Natural killer cell treated with Interleukin-12 subunit alpha and Interleukin-12 subunit beta and Interleukin-15 and Interleukin-18, amount 100 ng/mL, for 72 hours (primary cell): ENCODE data around the gene MBD3L4. TPM values are rescaled to one million over a fixed set of nuclear protein-coding genes. Genes with fewer than 3 reads are reported as not detected.
"Not testable (repeated sequence)": the region's sequence is repeated elsewhere in the genome, so short reads cannot be mapped to it uniquely, and the experiment has no call there.

ENCODE experiments used
- ATAC-seq, 2 donors: fragments of 150-1000 bp; cut with Tn5 transposase in 1 of 2; sonication (Bioruptor Pico), chemical (Tn5 transposase) in 1 of 2; 2 replicates each; pipeline ENCODE4 v1.10.0; 2021
- DNase-seq: peaks from one replicate; pipeline ENCODE4 v3.0.0; 2022; ENCODE audit warnings: low spot score
- H3K27ac Mint-ChIP-seq, 2 donors: 1 replicate in 1 of 2; 2 replicates in 1 of 2; pipeline ENCODE4 v1.8.0; 2022; ENCODE audit warnings: mixed read lengths in 2 of 2, mild to moderate bottlenecking in 1 of 2, moderate library complexity in 1 of 2
- H3K27me3 Mint-ChIP-seq, 2 donors: 1 replicate in 1 of 2; 2 replicates in 1 of 2; pipeline ENCODE4 v1.8.0; 2022; ENCODE audit warnings: mixed read lengths in 2 of 2
- H3K36me3 Mint-ChIP-seq: one replicate; pipeline ENCODE4 v1.8.0; 2022; ENCODE audit warnings: mixed read lengths
- H3K4me1 Mint-ChIP-seq, 2 donors: 1 replicate in 1 of 2; 2 replicates in 1 of 2; pipeline ENCODE4 v1.8.0; 2022; ENCODE audit warnings: low read depth in 2 of 2, mixed read lengths in 2 of 2, mild to moderate bottlenecking in 1 of 2
- H3K4me3 Mint-ChIP-seq: one replicate; pipeline ENCODE4 v1.8.0; 2022; ENCODE audit warnings: mixed read lengths
- H3K9me3 Mint-ChIP-seq: 2 replicates; pipeline ENCODE4 v1.8.0; 2022; ENCODE audit warnings: mixed read lengths
- total RNA-seq, 2 donors: library from RNA; stranded (reverse); gene quantifications; one replicate each; pipeline ENCODE4 v1.2.3, GENCODE V29; 2022

Gene MBD3L4
- not detected for total RNA-seq

GRCh38 chr19:7040079-7040478 lies at the start of gene MBD3L4:
Gene MBD3L4, minus strand, starts transcription at chr19:7040179. Its CDS starts 35 bp downstream, at chr19:7040144.
- H3K9me3 Mint-ChIP-seq, H3K36me3 Mint-ChIP-seq, H3K27ac Mint-ChIP-seq, H3K4me3 Mint-ChIP-seq, DNase-seq, H3K27me3 Mint-ChIP-seq, H3K4me1 Mint-ChIP-seq, ATAC-seq: not testable (repeated sequence)

- Mint-ChIP-seq H3K9me3 (peaks cover 19% of the 10 kb centered on the region), H3K27me3 (no peaks in the 10 kb centered on the region), H3K36me3 (peaks cover 33% of the 10 kb centered on the region), H3K27ac (no peak overlapping the region), H3K4me1 (peaks cover 0 to 3% of the 10 kb centered on the region in 2 donors), H3K4me3 (no peak overlapping the region)
- ATAC-seq = no peak
- no peak for DNase-seq
Observed at GRCh38 chr19:7088999-7089398, 49.0 kb upstream of the MBD3L4 start.

GRCh38 chr19:7083076-7083956 lies 43.3 kb upstream of the MBD3L4 start:
- no peaks in the 10 kb centered on the region for H3K27me3 Mint-ChIP-seq
- ATAC-seq = no peak

GRCh38 chr19:7078008-7078407 lies 38.0 kb upstream of the MBD3L4 start:
- Mint-ChIP-seq H3K27ac (no peak overlapping the region), H3K36me3 (peaks cover 76% of the 10 kb centered on the region), H3K4me1 (peaks cover 0 to 6% of the 10 kb centered on the region in 2 donors), H3K27me3 (no peaks in the 10 kb centered on the region), H3K4me3 (no peak overlapping the region), H3K9me3 (peaks cover 20% of the 10 kb centered on the region)
- ATAC-seq (no peak), DNase-seq (no peak)

More at GRCh38 chr19:7083076-7083956, 43.3 kb upstream of the MBD3L4 start:
- H3K36me3 Mint-ChIP-seq = peaks cover 68% of the 10 kb centered on the region
- H3K4me1 Mint-ChIP-seq = peaks cover 0 to 3% of the 10 kb centered on the region in 2 donors
- peaks cover 31% of the 10 kb centered on the region for H3K9me3 Mint-ChIP-seq
- no peak overlapping the region for H3K4me3 Mint-ChIP-seq
- no peak overlapping the region for H3K27ac Mint-ChIP-seq
- DNase-seq = no peak

GRCh38 chr19:7076151-7076550 lies 36.2 kb upstream of the MBD3L4 start:
- no peak overlapping the region for H3K4me3 Mint-ChIP-seq
- H3K27me3 Mint-ChIP-seq = no peaks in the 10 kb centered on the region
- H3K9me3 Mint-ChIP-seq = peaks cover 13% of the 10 kb centered on the region
- H3K4me1 Mint-ChIP-seq = peaks cover 6 to 11% of the 10 kb centered on the region in 2 donors
- peaks cover 69% of the 10 kb centered on the region for H3K36me3 Mint-ChIP-seq
- H3K27ac Mint-ChIP-seq = no peak overlapping the region
- ATAC-seq (no peak), DNase-seq (no peak)

- peaks cover 58% of the 10 kb centered on the region for H3K36me3 Mint-ChIP-seq
- peaks cover 9% of the 10 kb centered on the region for H3K9me3 Mint-ChIP-seq
- no peak for DNase-seq
- H3K27ac Mint-ChIP-seq = no peak overlapping the region
- no peak overlapping the region for H3K4me3 Mint-ChIP-seq
- no peak for ATAC-seq
- peaks cover 6 to 11% of the 10 kb centered on the region in 2 donors for H3K4me1 Mint-ChIP-seq
- no peaks in the 10 kb centered on the region for H3K27me3 Mint-ChIP-seq
Observed at GRCh38 chr19:7074705-7075282, 34.8 kb upstream of the MBD3L4 start.

- H3K4me1 Mint-ChIP-seq = peaks cover 12 to 13% of the 10 kb centered on the region in 2 donors
- no peak for ATAC-seq
- peaks cover 35% of the 10 kb centered on the region for H3K36me3 Mint-ChIP-seq
- no peak for DNase-seq
- H3K4me3 Mint-ChIP-seq = peak overlapping the region; percentile 19
- H3K27me3 Mint-ChIP-seq = no peaks in the 10 kb centered on the region
- H3K27ac Mint-ChIP-seq = no peak overlapping the region
- H3K9me3 Mint-ChIP-seq = no peaks in the 10 kb centered on the region
Observed at GRCh38 chr19:7072541-7072940, 32.6 kb upstream of the MBD3L4 start.

- H3K9me3 Mint-ChIP-seq = no peaks in the 10 kb centered on the region
- peak overlapping the region; percentile 93 to 97 for H3K27ac Mint-ChIP-seq
- ATAC-seq = peak in 1 of 2 donors; percentile 25
- no peaks in the 10 kb centered on the region for H3K27me3 Mint-ChIP-seq
- DNase-seq = no peak
- H3K36me3 Mint-ChIP-seq = peaks cover 15% of the 10 kb centered on the region
- H3K4me1 Mint-ChIP-seq = peaks cover 12 to 13% of the 10 kb centered on the region in 2 donors
- peak overlapping the region; percentile 91 for H3K4me3 Mint-ChIP-seq
Observed at GRCh38 chr19:7069904-7070226, 29.9 kb upstream of the MBD3L4 start.

GRCh38 chr19:7069042-7069903 lies 29.3 kb upstream of the MBD3L4 start, which contains the start of gene ZNF557:
Gene ZNF557, plus strand, starts transcription at chr19:7069703. Its CDS starts 5,372 bp downstream, at chr19:7075075.
- H3K27ac Mint-ChIP-seq = peak within 1 kb of the TSS; percentile 93 to 97
- peaks cover 11 to 12% of the 10 kb centered on the region in 2 donors for H3K4me1 Mint-ChIP-seq

GRCh38 chr19:7068599-7068998 lies 28.6 kb upstream of the MBD3L4 start:
- Mint-ChIP-seq H3K36me3 (peaks cover 7% of the 10 kb centered on the region), H3K4me3 (peak overlapping the region; percentile 91)
- DNase-seq = no peak

More at GRCh38 chr19:7069042-7069903, 29.3 kb upstream of the MBD3L4 start, which contains the start of gene ZNF557:
- Mint-ChIP-seq H3K9me3 (no peaks in the 10 kb centered on the region), H3K27me3 (no peaks in the 10 kb centered on the region), H3K36me3 (peaks cover 11% of the 10 kb centered on the region), H3K4me3 (peak within 1 kb of the TSS; percentile 91)
- DNase-seq (peak; percentile 99), ATAC-seq (peak; percentile 99 to 100)

GRCh38 chr19:7067716-7068115 lies 27.7 kb upstream of the MBD3L4 start:
- H3K27me3 Mint-ChIP-seq = no peaks in the 10 kb centered on the region
- H3K4me1 Mint-ChIP-seq = peaks cover 9 to 12% of the 10 kb centered on the region in 2 donors
- no peak overlapping the region for H3K4me3 Mint-ChIP-seq
- H3K9me3 Mint-ChIP-seq = no peaks in the 10 kb centered on the region
- DNase-seq (no peak), ATAC-seq (no peak)
- no peak overlapping the region for H3K27ac Mint-ChIP-seq
- peaks cover 6% of the 10 kb centered on the region for H3K36me3 Mint-ChIP-seq

More at GRCh38 chr19:7068599-7068998, 28.6 kb upstream of the MBD3L4 start:
- Mint-ChIP-seq H3K4me1 (peaks cover 10 to 12% of the 10 kb centered on the region in 2 donors), H3K27ac (peak overlapping the region; percentile 93 to 97), H3K27me3 (no peaks in the 10 kb centered on the region), H3K9me3 (no peaks in the 10 kb centered on the region)
- no peak for ATAC-seq

GRCh38 chr19:7067122-7067521 lies 27.1 kb upstream of the MBD3L4 start:
- H3K9me3 Mint-ChIP-seq, H3K36me3 Mint-ChIP-seq, H3K4me1 Mint-ChIP-seq, DNase-seq, ATAC-seq, H3K27ac Mint-ChIP-seq, H3K4me3 Mint-ChIP-seq, H3K27me3 Mint-ChIP-seq: not testable (repeated sequence)

- Mint-ChIP-seq H3K27ac (no peak overlapping the region), H3K9me3 (no peaks in the 10 kb centered on the region), H3K4me3 (no peak overlapping the region), H3K36me3 (no peaks in the 10 kb centered on the region), H3K27me3 (no peaks in the 10 kb centered on the region), H3K4me1 (peaks cover 2 to 3% of the 10 kb centered on the region in 2 donors)
- DNase-seq (no peak), ATAC-seq (peak in 1 of 2 donors; percentile 64)
Observed at GRCh38 chr19:7063764-7064418, 23.9 kb upstream of the MBD3L4 start.
